OCI-LY3 (cell line): Measurements from ENCODE around the gene WNT6.

Source experiments
- EZH2phosphoT487 ChIP-seq: fragments of 200-600 bp; shearing (Covaris generic); IDR thresholded peaks from 2 replicates; pipeline ENCODE4 v1.6.1; 2018; ENCODE audit warnings: antibody characterized with exemption, mixed run types, low read depth
- TF ChIP-seq, protein P1 (sequence below): fragments of 200-600, 300-600 bp; sonication (generic); IDR thresholded peaks from 2 replicates; pipeline ENCODE4 v1.5.1; 2014; ENCODE audit warnings: antibody characterized with exemption, low read length, low read depth

DNA sequence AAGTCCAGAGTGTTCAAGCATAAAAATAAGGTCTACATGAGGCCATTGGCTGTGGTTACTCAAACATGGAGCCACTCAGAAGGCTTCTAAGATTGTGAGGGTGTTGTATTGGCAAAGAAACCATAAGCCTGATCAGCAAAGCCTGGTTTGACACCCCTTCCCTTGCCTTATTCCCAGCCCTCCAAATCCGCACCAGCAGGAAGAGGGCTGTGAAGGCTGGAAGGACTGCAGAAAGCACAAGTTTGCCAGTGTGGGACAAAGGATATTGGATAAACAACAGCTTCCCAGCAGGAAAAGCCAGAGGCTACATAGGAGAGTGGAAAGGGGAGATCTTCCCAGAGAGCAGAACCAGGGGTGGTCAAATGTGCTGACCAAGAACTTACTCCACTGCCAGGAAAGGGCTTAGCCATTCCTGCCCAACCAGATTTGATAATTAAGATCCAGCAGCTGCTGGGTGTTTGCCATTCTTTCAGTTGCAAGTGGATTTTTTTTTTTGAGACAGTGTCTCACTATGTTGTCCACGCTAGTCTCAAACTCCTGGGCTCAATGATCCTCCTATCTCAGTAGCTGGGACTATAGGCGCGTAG lies 26.5 kb upstream of the WNT6 start:
- TF ChIP-seq, protein P1, sequence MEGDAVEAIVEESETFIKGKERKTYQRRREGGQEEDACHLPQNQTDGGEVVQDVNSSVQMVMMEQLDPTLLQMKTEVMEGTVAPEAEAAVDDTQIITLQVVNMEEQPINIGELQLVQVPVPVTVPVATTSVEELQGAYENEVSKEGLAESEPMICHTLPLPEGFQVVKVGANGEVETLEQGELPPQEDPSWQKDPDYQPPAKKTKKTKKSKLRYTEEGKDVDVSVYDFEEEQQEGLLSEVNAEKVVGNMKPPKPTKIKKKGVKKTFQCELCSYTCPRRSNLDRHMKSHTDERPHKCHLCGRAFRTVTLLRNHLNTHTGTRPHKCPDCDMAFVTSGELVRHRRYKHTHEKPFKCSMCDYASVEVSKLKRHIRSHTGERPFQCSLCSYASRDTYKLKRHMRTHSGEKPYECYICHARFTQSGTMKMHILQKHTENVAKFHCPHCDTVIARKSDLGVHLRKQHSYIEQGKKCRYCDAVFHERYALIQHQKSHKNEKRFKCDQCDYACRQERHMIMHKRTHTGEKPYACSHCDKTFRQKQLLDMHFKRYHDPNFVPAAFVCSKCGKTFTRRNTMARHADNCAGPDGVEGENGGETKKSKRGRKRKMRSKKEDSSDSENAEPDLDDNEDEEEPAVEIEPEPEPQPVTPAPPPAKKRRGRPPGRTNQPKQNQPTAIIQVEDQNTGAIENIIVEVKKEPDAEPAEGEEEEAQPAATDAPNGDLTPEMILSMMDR = no peak
- TF ChIP-seq EZH2phosphoT487 = no peak
